SK-N-SH treated with all-trans-retinoic acid at 6 μM for 48 hours (cell line): ENCODE results near the gene SNAPC1.

Experiments used
- ARNTL ChIP-seq: fragments of 450-650 bp; formaldehyde crosslinking; IDR thresholded peaks from 2 replicates; pipeline ENCODE4 v1.5.0; 2020; ENCODE audit warnings: low read depth, mild to moderate bottlenecking, moderate library complexity, borderline replicate concordance
- BACH2 ChIP-seq: fragments of 250-450 bp; sonication (Bioruptor Pico); IDR thresholded peaks from 2 replicates; pipeline ENCODE4 v1.9.0; 2021; ENCODE audit warnings: mild to moderate bottlenecking, borderline replicate concordance
- PPARA ChIP-seq: fragments of 250-450 bp; sonication (Bioruptor Pico); IDR thresholded peaks from 2 replicates; pipeline ENCODE4 v1.5.0; 2020; ENCODE audit warnings: mild to moderate bottlenecking, borderline replicate concordance
- SNAI2 ChIP-seq: fragments of 250-450 bp; sonication (Bioruptor Pico); IDR thresholded peaks from 2 replicates; pipeline ENCODE4 v1.5.0; 2020; ENCODE audit warnings: mild to moderate bottlenecking, moderate library complexity
- TCF4 ChIP-seq: fragments of 250-450 bp; sonication (Bioruptor Pico); IDR thresholded peaks from 2 replicates; pipeline ENCODE4 v1.8.0; 2021; ENCODE audit warnings: mild to moderate bottlenecking, moderate library complexity, borderline replicate concordance
- TOX ChIP-seq: fragments of 250-450 bp; sonication (Bioruptor Pico); IDR thresholded peaks from 2 replicates; pipeline ENCODE4 v1.8.0; 2021; ENCODE audit warnings: mild to moderate bottlenecking, moderate library complexity, borderline replicate concordance
- ZFP3 ChIP-seq: fragments of 250-450 bp; sonication (Bioruptor Pico); IDR thresholded peaks from 2 replicates; pipeline ENCODE4 v1.5.0; 2020; ENCODE audit warnings: mild to moderate bottlenecking, moderate library complexity
- ZFP30 ChIP-seq: fragments of 450-650 bp; formaldehyde crosslinking; IDR thresholded peaks from 2 replicates; pipeline ENCODE4 v1.5.0; 2022; ENCODE audit warnings: mild to moderate bottlenecking, moderate library complexity
- ZNF565 ChIP-seq: fragments of 450-650 bp; formaldehyde crosslinking; conservative IDR thresholded peaks from 2 replicates; pipeline ENCODE4 v1.5.0; 2020; ENCODE audit warnings: low read depth, mild to moderate bottlenecking, moderate library complexity
- TF ChIP-seq, protein P1 (sequence below): fragments of 250-450 bp; sonication (Bioruptor Pico); IDR thresholded peaks from 2 replicates; pipeline ENCODE4 v1.8.0; 2020; ENCODE audit warnings: mild to moderate bottlenecking, moderate library complexity, borderline replicate concordance
- TF ChIP-seq, protein P2 (sequence below): fragments of 250-450 bp; sonication (Bioruptor Pico); IDR thresholded peaks from 2 replicates; pipeline ENCODE4 v1.5.1; 2021; ENCODE audit warnings: mild to moderate bottlenecking, moderate library complexity
- TF ChIP-seq, protein P3 (sequence below): fragments of 250-450 bp; sonication (Bioruptor Pico); IDR thresholded peaks from 2 replicates; pipeline ENCODE4 v1.5.1; 2020; ENCODE audit warnings: low read depth, mild to moderate bottlenecking, moderate library complexity

DNA sequence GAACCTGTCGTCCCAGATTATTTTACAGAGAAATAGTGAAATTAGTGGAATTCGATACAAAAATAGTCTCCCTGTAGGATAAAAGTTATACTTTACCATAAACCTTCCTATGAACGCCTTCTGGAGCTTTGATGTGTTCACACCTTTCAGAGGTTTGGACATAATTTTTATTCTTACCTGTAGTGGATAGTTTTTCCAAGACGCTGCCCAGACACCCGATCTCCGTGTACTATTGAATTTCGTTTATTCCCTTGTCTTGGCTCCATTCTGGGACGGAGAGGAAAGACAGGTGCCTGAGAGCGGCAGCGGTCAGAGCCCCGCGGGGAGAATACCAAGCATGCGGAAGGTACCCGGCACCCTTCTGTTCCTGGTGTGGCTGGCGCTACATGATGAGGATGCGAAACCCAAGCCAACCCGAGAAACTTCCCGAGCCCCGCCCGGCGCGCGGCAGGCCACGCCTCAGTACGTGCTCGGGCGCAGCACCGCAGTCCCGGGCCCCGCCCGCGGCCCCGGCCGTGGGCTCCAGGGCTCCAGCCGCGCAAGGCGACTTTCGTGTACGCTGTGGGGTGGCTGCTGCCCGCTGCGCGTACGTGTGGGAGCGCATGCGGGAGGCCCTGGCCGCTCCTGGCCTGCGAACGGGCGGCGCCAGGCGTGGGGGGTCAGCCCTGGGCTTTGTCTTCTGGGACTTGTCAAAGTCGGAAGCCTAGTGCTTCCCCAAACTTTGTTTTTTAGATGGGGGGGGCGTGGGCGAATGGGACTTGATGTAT is 11.3 kb upstream of the SNAPC1 start:
- TF ChIP-seq ARNTL (CRISPR knock-in tag) (no peak), TOX (CRISPR knock-in tag) (no peak), ZNF565 (CRISPR knock-in tag) (no peak), ZFP30 (CRISPR knock-in tag) (no peak), SNAI2 (no peak), ZFP3 (CRISPR knock-in tag) (no peak), BACH2 (CRISPR knock-in tag) (no peak), PPARA (CRISPR knock-in tag) (no peak), TCF4 (no peak)
- TF ChIP-seq, protein P1, sequence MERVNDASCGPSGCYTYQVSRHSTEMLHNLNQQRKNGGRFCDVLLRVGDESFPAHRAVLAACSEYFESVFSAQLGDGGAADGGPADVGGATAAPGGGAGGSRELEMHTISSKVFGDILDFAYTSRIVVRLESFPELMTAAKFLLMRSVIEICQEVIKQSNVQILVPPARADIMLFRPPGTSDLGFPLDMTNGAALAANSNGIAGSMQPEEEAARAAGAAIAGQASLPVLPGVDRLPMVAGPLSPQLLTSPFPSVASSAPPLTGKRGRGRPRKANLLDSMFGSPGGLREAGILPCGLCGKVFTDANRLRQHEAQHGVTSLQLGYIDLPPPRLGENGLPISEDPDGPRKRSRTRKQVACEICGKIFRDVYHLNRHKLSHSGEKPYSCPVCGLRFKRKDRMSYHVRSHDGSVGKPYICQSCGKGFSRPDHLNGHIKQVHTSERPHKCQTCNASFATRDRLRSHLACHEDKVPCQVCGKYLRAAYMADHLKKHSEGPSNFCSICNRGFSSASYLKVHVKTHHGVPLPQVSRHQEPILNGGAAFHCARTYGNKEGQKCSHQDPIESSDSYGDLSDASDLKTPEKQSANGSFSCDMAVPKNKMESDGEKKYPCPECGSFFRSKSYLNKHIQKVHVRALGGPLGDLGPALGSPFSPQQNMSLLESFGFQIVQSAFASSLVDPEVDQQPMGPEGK = no peak
- TF ChIP-seq, protein P2, sequence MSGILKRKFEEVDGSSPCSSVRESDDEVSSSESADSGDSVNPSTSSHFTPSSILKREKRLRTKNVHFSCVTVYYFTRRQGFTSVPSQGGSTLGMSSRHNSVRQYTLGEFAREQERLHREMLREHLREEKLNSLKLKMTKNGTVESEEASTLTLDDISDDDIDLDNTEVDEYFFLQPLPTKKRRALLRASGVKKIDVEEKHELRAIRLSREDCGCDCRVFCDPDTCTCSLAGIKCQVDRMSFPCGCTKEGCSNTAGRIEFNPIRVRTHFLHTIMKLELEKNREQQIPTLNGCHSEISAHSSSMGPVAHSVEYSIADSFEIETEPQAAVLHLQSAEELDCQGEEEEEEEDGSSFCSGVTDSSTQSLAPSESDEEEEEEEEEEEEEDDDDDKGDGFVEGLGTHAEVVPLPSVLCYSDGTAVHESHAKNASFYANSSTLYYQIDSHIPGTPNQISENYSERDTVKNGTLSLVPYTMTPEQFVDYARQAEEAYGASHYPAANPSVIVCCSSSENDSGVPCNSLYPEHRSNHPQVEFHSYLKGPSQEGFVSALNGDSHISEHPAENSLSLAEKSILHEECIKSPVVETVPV (CRISPR knock-in tag) = no peak
- TF ChIP-seq, protein P3, sequence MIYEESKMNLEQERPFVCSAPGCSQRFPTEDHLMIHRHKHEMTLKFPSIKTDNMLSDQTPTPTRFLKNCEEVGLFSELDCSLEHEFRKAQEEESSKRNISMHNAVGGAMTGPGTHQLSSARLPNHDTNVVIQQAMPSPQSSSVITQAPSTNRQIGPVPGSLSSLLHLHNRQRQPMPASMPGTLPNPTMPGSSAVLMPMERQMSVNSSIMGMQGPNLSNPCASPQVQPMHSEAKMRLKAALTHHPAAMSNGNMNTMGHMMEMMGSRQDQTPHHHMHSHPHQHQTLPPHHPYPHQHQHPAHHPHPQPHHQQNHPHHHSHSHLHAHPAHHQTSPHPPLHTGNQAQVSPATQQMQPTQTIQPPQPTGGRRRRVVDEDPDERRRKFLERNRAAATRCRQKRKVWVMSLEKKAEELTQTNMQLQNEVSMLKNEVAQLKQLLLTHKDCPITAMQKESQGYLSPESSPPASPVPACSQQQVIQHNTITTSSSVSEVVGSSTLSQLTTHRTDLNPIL (CRISPR knock-in tag) = no peak
